ENCODE measurements around the gene AHSA1. TPM values are rescaled to one million over a fixed set of nuclear protein-coding genes. Genes with fewer than 3 reads are reported as not detected.

The AHSA1 gene
- total RNA-seq, 1 donor from 2014 or later: 231 TPM

GRCh38 chr14:77502109-77502782 lies 44.4 kb downstream of the AHSA1 start:
- intact Hi-C loops (cut with micrococcal nuclease): no loop called here
- ATAC-seq (no peak), DNase-seq (no peak)

GRCh38 chr14:77503138-77503537 lies 45.2 kb downstream of the AHSA1 start:
- intact Hi-C loops (cut with micrococcal nuclease): no loop called here
- no peak for DNase-seq
- ATAC-seq: no peak

GRCh38 chr14:77505031-77505430 lies 47.1 kb downstream of the AHSA1 start:
- DNase-seq: no peak
- intact Hi-C loops (cut with micrococcal nuclease): no loop called here
- no peak for ATAC-seq

- no peak for DNase-seq
- intact Hi-C loops (cut with micrococcal nuclease): no loop called here
- ATAC-seq: no peak
Measured at GRCh38 chr14:77507762-77508161, 49.9 kb downstream of the AHSA1 start.

GRCh38 chr14:77508249-77508648 lies 50.4 kb downstream of the AHSA1 start:
- no peak for ATAC-seq
- no peak for DNase-seq
- intact Hi-C loops (cut with micrococcal nuclease): no loop called here

GRCh38 chr14:77508876-77509275 lies 51.0 kb downstream of the AHSA1 start:
- intact Hi-C loops (cut with micrococcal nuclease): no loop called here
- DNase-seq: no peak
- ATAC-seq: no peak

GRCh38 chr14:77509366-77509765 lies 51.5 kb downstream of the AHSA1 start:
- ATAC-seq (no peak), DNase-seq (no peak)
- intact Hi-C loops (cut with micrococcal nuclease): no loop called here

GRCh38 chr14:77511486-77512162 lies 53.7 kb downstream of the AHSA1 start:
- intact Hi-C loops (cut with micrococcal nuclease): no loop called here
- ATAC-seq (no peak), DNase-seq (no peak)

- DNase-seq: no peak
- intact Hi-C loops (cut with micrococcal nuclease): no loop called here
- no peak for ATAC-seq
Measured at GRCh38 chr14:77516126-77516525, 58.2 kb downstream of the AHSA1 start.

Other genes with a start within 250 kb of the AHSA1 start
- gene NGB, start 186.9 kb upstream of the AHSA1 start, total RNA-seq: not detected
- gene POMT2, start 137.2 kb upstream of the AHSA1 start, total RNA-seq: 17.5 TPM
- gene GSTZ1, start 137.1 kb upstream of the AHSA1 start, total RNA-seq: 13.5 TPM
- gene TMED8, start 81.0 kb upstream of the AHSA1 start, total RNA-seq: 5.6 TPM
- 0.77 TPM for gene SAMD15, start 80.7 kb upstream of the AHSA1 start, total RNA-seq
- gene NOXRED1, start 34.6 kb upstream of the AHSA1 start, total RNA-seq: 0.15 TPM
- 12.6 TPM for gene VIPAS39, start 492 bp upstream of the AHSA1 start, total RNA-seq
- 0.25 TPM for gene ISM2, start 40.7 kb downstream of the AHSA1 start, total RNA-seq
- gene SPTLC2, start 158.5 kb downstream of the AHSA1 start, total RNA-seq: 10.9 TPM
- 12.8 TPM for gene ALKBH1, start 249.9 kb downstream of the AHSA1 start, total RNA-seq